ENCODE measurements around the gene RALGAPA2.

GRCh38 chr20:20483328-20483727 lies 229.1 kb downstream of the RALGAPA2 start:
- TF ChIP-seq PBX3 (IDR thresholded peaks at IDR 0.05) (no peak), CEBPB (IDR thresholded peaks at IDR 0.05) (no peak), POLR2A (IDR thresholded peaks at IDR 0.05; ENCODE audit: low read length) (no peak), RARB (CRISPR knock-in tag; IDR thresholded peaks at IDR 0.05) (no peak), SMC3 (IDR thresholded peaks at IDR 0.05) (no peak)
- TF ChIP-seq, protein P1, sequence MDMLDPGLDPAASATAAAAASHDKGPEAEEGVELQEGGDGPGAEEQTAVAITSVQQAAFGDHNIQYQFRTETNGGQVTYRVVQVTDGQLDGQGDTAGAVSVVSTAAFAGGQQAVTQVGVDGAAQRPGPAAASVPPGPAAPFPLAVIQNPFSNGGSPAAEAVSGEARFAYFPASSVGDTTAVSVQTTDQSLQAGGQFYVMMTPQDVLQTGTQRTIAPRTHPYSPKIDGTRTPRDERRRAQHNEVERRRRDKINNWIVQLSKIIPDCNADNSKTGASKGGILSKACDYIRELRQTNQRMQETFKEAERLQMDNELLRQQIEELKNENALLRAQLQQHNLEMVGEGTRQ (IDR thresholded peaks at IDR 0.05): no peak
- TF ChIP-seq, protein P2, sequence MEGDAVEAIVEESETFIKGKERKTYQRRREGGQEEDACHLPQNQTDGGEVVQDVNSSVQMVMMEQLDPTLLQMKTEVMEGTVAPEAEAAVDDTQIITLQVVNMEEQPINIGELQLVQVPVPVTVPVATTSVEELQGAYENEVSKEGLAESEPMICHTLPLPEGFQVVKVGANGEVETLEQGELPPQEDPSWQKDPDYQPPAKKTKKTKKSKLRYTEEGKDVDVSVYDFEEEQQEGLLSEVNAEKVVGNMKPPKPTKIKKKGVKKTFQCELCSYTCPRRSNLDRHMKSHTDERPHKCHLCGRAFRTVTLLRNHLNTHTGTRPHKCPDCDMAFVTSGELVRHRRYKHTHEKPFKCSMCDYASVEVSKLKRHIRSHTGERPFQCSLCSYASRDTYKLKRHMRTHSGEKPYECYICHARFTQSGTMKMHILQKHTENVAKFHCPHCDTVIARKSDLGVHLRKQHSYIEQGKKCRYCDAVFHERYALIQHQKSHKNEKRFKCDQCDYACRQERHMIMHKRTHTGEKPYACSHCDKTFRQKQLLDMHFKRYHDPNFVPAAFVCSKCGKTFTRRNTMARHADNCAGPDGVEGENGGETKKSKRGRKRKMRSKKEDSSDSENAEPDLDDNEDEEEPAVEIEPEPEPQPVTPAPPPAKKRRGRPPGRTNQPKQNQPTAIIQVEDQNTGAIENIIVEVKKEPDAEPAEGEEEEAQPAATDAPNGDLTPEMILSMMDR (IDR thresholded peaks at IDR 0.05): no peak
